Measurements from ENCODE around the gene EPS8. TPM values are rescaled to one million over a fixed set of nuclear protein-coding genes. Genes with fewer than 3 reads are reported as not detected.

Gene EPS8
- polyA plus RNA-seq, 1 donor from 2014 or later = 1.6 TPM

GRCh38 chr12:15811214-15812127, 22.3 kb upstream of the EPS8 start:
- no peak overlapping the region for H3K4me3 Mint-ChIP-seq
- H3K27me3 Mint-ChIP-seq = peaks cover 3% of the 10 kb centered on the region
- no peaks in the 10 kb centered on the region for H3K4me1 Mint-ChIP-seq
- H3K36me3 Mint-ChIP-seq = no peaks in the 10 kb centered on the region
- H3K27ac Mint-ChIP-seq = no peak overlapping the region
- peaks cover 0 to 1% (median 0%) of the 10 kb centered on the region in 3 donors for H3K9me3 Mint-ChIP-seq

DNA sequence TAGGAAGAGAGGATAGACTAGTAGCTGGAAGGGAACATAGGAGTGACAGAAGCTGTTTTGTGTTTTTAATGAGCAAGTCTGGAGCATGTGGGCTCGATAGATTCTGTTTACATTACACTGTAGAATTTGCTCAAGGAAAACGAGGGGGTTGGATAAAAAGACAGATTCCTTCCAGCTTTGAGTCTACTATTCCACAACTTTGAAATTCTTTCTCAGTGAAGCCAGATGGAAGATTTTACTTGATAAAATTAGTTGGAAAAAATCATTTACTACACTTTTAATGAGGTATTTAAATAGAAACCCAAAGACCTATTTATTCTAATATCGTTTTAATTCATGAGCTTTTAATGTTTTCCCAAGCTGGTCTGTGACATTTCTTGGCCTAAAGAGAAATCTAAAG, 19.5 kb upstream of the EPS8 start:
- Mint-ChIP-seq H3K27me3 (no peaks in the 10 kb centered on the region), H3K27ac (no peak overlapping the region), H3K36me3 (no peaks in the 10 kb centered on the region), H3K4me3 (no peak overlapping the region), H3K9me3 (no peaks in the 10 kb centered on the region), H3K4me1 (no peaks in the 10 kb centered on the region)

DNA sequence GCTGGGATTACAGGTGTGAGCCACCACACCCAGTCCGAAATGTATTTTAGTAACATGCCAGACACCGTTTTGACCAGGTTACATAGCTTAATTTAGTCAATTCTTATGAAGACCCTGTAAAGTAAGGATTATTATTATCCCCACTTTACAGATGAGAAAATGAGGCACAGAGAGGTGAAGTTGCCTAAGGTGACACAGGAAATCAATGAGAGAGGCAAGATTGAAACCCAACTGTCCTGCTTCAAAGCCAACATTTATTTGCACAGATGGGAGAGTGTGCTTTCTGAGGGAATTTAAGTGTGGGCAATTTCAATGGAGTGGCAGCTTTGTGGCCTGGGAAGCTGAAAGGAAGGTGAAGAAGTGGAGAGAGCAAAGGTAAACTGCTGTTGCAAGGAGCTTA, 19.1 kb upstream of the EPS8 start:
- Mint-ChIP-seq H3K4me1 (no peaks in the 10 kb centered on the region), H3K27me3 (peaks cover 2% of the 10 kb centered on the region), H3K36me3 (no peaks in the 10 kb centered on the region), H3K27ac (no peak overlapping the region), H3K9me3 (no peaks in the 10 kb centered on the region), H3K4me3 (no peak overlapping the region)

- no peaks in the 10 kb centered on the region for H3K36me3 Mint-ChIP-seq
- no peaks in the 10 kb centered on the region for H3K9me3 Mint-ChIP-seq
- H3K4me1 Mint-ChIP-seq = no peaks in the 10 kb centered on the region
- peaks cover 4% of the 10 kb centered on the region for H3K27me3 Mint-ChIP-seq
- no peak overlapping the region for H3K27ac Mint-ChIP-seq
- H3K4me3 Mint-ChIP-seq = no peak overlapping the region
Observed at GRCh38 chr12:15806826-15807225, 17.6 kb upstream of the EPS8 start.

DNA sequence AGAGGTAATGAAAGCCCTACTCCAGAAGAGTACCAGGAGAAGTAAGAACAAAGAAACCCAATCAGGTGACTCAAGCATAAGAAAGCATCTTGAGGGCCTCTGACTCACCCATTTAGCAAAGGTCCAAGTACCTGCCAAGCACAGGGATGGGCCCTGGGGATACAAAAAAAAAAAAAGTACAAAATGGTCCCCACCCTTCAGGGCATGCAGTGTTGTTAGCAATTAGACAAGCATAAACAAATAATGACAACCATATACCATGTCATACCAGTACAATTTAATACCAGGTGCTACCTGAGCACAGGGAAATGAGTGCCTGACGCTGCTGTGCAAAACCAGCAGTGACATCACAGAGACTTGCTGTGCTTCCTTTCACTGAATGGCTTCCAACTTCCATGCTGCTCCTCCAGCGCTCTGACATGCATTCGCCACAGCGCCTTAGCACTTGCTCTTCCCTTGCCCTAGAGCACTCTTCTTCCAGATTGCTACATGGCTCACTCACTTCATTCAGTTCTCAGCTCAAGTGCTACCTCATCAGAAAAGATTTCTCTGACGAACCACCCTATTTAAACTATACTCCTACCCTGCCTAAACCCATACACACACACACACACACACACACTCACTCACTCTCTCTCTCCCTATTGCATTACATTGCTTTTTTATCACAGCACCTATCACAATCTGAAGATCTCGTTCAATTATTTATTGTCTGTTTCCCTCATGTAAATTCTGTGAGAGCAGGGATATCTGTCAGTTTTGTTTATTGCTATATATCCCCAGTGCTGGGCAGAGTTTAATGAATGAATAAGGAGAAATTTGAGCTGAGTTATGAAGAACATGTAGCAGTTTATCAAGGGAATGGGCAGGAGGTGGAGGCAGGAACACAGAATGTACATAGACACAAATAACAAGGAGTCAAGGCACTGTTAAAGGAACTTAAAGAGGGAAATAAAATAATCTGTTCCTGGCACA, 12.9 kb upstream of the EPS8 start:
- no peaks in the 10 kb centered on the region for H3K4me1 Mint-ChIP-seq
- H3K27me3 Mint-ChIP-seq = peaks cover 6% of the 10 kb centered on the region
- H3K4me3 Mint-ChIP-seq = peak overlapping the region in 1 of 4 donors; percentile 29
- H3K9me3 Mint-ChIP-seq = no peaks in the 10 kb centered on the region
- peak overlapping the region in 1 of 3 donors; percentile 84 for H3K27ac Mint-ChIP-seq
- no peaks in the 10 kb centered on the region for H3K36me3 Mint-ChIP-seq

DNA sequence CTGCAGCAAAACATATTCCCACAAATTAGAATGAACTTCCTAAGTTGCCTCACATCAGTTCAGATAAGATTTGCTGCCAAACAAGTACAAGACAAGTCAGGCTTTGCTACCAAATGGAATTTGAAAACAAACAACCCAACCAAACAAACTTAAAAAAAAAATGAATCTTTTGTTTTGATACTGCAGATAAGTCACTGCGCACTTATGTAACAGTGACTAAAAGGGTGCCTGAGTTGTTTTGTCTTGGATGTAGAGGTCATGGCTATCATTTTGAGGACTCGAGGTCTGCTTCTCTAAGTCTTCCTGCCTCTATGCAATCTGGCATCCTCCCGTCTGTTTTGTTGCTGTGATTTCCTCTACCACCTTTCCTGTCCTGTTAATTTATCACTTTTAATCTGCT, 11.1 kb upstream of the EPS8 start:
- Mint-ChIP-seq H3K4me1 (no peaks in the 10 kb centered on the region), H3K4me3 (no peak overlapping the region), H3K36me3 (no peaks in the 10 kb centered on the region), H3K9me3 (no peaks in the 10 kb centered on the region), H3K27me3 (peaks cover 8% of the 10 kb centered on the region), H3K27ac (no peak overlapping the region)

GRCh38 chr12:15797818-15798217, 8.6 kb upstream of the EPS8 start:
- Mint-ChIP-seq H3K27ac (peak overlapping the region in 1 of 3 donors; percentile 47), H3K36me3 (peaks cover 1% of the 10 kb centered on the region), H3K4me3 (no peak overlapping the region), H3K4me1 (no peaks in the 10 kb centered on the region), H3K9me3 (peaks cover 0 to 1% (median 0%) of the 10 kb centered on the region in 3 donors), H3K27me3 (peaks cover 6% of the 10 kb centered on the region)

DNA sequence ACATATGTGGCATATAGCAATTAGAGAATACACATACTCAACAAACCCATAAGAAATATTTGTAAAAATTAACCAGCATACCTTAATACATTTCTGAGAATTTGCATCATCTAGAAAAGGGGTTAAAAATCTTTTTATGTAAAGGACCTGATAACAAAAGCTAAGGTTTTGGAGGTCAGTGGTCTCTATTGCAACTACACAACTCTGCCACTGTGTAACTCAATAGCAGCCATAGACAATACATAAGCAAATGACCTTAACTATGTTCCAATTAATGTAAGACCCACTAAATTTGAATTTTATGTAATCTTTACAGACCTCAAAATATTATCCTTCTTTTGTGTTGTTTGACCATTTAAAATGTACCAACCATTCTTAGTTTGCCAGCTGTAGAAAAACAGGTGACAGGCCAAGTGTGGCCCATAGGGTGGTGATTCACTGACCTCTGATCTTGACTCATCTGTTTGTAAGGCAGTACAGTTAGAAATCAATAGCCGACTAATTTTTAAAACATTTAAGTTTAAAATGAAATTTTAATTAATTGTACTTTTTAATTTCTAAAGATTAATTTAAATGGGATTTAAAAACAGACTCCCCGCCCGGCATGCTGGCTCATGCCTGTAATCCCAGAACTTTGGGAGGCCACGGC, 7.4 kb upstream of the EPS8 start:
- Mint-ChIP-seq H3K27ac (no peak overlapping the region), H3K36me3 (peaks cover 1% of the 10 kb centered on the region), H3K4me3 (no peak overlapping the region), H3K27me3 (peaks cover 11% of the 10 kb centered on the region), H3K4me1 (no peaks in the 10 kb centered on the region), H3K9me3 (peaks cover 0 to 1% (median 0%) of the 10 kb centered on the region in 3 donors)

GRCh38 chr12:15794836-15795235, 5.6 kb upstream of the EPS8 start:
- H3K27ac Mint-ChIP-seq = no peak overlapping the region
- peaks cover 0 to 1% (median 0%) of the 10 kb centered on the region in 3 donors for H3K9me3 Mint-ChIP-seq
- H3K36me3 Mint-ChIP-seq = peaks cover 1% of the 10 kb centered on the region
- peaks cover 16% of the 10 kb centered on the region for H3K27me3 Mint-ChIP-seq
- H3K4me1 Mint-ChIP-seq = peaks cover 2 to 4% (median 3%) of the 10 kb centered on the region in 3 donors
- H3K4me3 Mint-ChIP-seq = no peak overlapping the region

DNA sequence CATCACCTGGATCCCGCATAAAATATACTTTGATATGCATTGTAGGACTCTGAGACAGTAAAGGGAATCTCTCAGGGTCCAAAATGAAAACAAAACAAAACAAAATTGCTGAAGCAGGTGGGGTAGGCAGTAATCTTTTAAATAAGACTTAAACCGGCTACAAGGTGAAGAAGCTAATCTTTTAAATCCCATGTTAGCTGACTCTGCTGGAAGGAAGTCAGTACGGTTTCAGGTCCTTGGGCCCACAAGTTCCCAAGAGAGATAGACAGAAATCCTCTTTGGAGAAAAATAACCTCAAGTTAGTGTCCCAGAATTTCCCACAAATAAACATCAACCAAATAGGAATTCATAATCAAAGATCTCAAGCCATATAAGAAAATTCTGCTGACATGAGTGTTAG, 5.0 kb upstream of the EPS8 start:
- Mint-ChIP-seq H3K36me3 (peaks cover 1% of the 10 kb centered on the region), H3K27ac (no peak overlapping the region), H3K4me3 (no peak overlapping the region), H3K27me3 (peaks cover 18% of the 10 kb centered on the region), H3K4me1 (peaks cover 3 to 5% (median 5%) of the 10 kb centered on the region in 3 donors), H3K9me3 (peaks cover 0 to 1% (median 0%) of the 10 kb centered on the region in 3 donors)

DNA sequence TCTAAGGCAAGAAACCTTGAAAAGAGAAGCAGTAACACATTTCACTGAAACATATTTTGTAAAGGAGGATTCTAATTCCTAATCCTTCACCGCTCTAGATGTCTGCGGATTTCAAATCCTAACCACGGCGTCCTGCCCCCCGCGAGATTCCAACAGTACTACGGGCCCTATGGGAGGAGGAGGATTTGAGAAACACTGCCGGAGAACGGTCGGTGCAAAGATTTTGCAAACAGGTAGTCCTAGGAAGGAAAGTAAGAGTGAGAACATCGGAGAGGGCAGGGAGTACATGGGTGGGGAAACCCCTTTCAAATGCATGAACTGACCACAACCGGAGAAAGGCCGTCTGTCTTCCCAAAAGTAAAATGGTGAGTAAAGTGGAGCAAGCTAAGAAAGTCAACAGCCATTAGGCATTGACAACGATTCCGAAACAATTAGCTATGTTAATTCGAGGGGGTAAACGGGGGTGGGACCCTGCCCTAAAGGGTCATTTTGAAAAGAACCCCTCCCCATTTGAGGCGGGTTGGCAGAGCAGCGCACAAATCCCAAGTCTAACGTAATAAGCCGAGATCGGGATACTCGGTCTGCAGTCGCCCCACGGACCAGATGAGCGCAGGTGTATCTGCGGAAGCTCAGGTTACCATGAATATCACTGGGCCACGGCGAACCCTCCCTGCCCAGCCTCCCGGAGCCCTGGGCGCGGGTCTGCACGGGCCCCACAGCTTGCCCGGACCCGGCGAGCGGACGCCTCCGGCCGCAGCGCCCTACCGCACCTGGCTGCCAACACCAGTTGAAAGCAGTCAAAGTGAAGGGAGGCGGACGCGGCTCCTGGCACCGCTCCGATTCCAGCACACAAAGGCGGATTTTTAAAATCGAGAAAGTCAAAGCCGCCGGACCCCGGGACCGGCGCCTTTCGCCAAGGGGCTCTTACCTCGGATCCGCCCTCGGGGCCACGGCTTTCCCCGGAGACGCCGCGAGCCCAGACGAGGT, 662 bp downstream of the EPS8 start:
- peaks cover 33% of the 10 kb centered on the region for H3K27me3 Mint-ChIP-seq
- H3K4me1 Mint-ChIP-seq = peaks cover 8 to 13% (median 11%) of the 10 kb centered on the region in 3 donors
- H3K36me3 Mint-ChIP-seq = no peaks in the 10 kb centered on the region
- peak overlapping the region in 2 of 3 donors; percentile 10 to 26 for H3K27ac Mint-ChIP-seq
- H3K4me3 Mint-ChIP-seq = peak overlapping the region; percentile 85 to 98 (median 90)
- no peaks in the 10 kb centered on the region for H3K9me3 Mint-ChIP-seq

- Mint-ChIP-seq H3K4me3 (peak overlapping the region in 3 of 4 donors; percentile 85 to 95 (median 86)), H3K36me3 (no peaks in the 10 kb centered on the region), H3K9me3 (no peaks in the 10 kb centered on the region), H3K4me1 (peaks cover 8 to 13% (median 11%) of the 10 kb centered on the region in 3 donors), H3K27me3 (peaks cover 32% of the 10 kb centered on the region), H3K27ac (no peak overlapping the region)
Observed at GRCh38 chr12:15787778-15788177, 1.4 kb downstream of the EPS8 start.

GRCh38 chr12:15786772-15787171, 2.4 kb downstream of the EPS8 start:
- Mint-ChIP-seq H3K27ac (no peak overlapping the region), H3K27me3 (peaks cover 28% of the 10 kb centered on the region), H3K4me1 (peaks cover 8 to 13% (median 11%) of the 10 kb centered on the region in 3 donors), H3K9me3 (no peaks in the 10 kb centered on the region), H3K36me3 (no peaks in the 10 kb centered on the region), H3K4me3 (peak overlapping the region in 1 of 4 donors; percentile 56)

- Mint-ChIP-seq H3K4me3 (no peak overlapping the region), H3K9me3 (no peaks in the 10 kb centered on the region), H3K36me3 (no peaks in the 10 kb centered on the region), H3K27me3 (peaks cover 23% of the 10 kb centered on the region), H3K27ac (no peak overlapping the region), H3K4me1 (peaks cover 3 to 5% (median 4%) of the 10 kb centered on the region in 3 donors)
Observed at GRCh38 chr12:15783288-15783687, 5.9 kb downstream of the EPS8 start.

All from IgD-negative memory B cell (primary cell).